22Rv1 (cell line): Measurements from ENCODE around the gene CNTN4.

ENCODE experiments used
- ZFX ChIP-seq: fragments of 450-650 bp; IDR thresholded peaks from 2 replicates; pipeline ENCODE4 v1.6.1; 2017; ENCODE audit warnings: antibody characterized with exemption, borderline replicate concordance
- TF ChIP-seq, protein P1 (sequence below): fragments of 450-650 bp; IDR thresholded peaks from 2 replicates; pipeline ENCODE4 v1.5.1; 2017; ENCODE audit warnings: mild to moderate bottlenecking

DNA sequence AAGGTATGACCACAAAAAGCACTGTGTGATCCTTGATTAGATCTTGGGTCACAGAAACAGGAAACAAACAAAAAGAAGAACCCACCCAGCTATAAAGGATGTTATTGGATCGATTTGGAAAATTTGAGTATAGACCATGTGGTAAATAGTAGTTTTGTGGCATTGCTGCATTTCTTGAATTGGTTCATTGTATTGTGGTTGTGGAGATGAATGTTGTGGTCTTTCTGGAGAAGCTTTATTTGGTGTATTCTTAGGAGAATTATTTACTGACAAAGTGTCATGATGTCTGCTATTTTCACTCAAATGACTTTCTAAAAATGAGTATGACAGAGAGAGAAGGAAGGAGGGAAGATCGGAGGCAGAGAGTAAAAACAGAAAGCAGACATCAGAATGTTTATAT is 406.2 kb downstream of the CNTN4 start:
- TF ChIP-seq, protein P1, sequence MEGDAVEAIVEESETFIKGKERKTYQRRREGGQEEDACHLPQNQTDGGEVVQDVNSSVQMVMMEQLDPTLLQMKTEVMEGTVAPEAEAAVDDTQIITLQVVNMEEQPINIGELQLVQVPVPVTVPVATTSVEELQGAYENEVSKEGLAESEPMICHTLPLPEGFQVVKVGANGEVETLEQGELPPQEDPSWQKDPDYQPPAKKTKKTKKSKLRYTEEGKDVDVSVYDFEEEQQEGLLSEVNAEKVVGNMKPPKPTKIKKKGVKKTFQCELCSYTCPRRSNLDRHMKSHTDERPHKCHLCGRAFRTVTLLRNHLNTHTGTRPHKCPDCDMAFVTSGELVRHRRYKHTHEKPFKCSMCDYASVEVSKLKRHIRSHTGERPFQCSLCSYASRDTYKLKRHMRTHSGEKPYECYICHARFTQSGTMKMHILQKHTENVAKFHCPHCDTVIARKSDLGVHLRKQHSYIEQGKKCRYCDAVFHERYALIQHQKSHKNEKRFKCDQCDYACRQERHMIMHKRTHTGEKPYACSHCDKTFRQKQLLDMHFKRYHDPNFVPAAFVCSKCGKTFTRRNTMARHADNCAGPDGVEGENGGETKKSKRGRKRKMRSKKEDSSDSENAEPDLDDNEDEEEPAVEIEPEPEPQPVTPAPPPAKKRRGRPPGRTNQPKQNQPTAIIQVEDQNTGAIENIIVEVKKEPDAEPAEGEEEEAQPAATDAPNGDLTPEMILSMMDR = no peak
- TF ChIP-seq ZFX = no peak
